Measurements from ENCODE around the gene MAGI1. TPM values are rescaled to one million over a fixed set of nuclear protein-coding genes. Genes with fewer than 3 reads are reported as not detected.

Gene MAGI1
- total RNA-seq, 1 donor from 2014 or later = not detected

DNA sequence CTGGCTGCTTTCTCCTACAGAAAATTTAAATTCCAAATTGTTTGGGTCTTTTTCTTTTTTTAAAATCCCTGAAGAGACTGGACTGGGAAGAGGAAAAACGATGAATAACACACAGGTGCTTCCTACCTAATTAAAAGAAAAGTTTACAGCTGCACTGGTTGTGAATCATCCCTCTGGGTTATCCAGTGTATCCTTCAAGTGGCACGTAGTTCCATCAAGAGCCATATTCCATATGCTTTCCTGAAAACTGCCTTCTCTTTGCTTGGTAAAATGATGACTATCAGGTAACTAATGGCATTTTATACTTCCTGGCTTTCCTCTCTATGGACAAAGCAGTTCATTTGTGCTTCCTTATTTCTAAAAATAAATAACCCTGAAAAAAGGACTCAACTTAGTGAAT lies 123.2 kb downstream of the MAGI1 start:
- Mint-ChIP-seq H3K4me1 (no peaks in the 10 kb centered on the region), H3K27ac (no peak overlapping the region), H3K4me3 (no peak overlapping the region), H3K9me3 (peaks cover 5% of the 10 kb centered on the region), H3K27me3 (no peaks in the 10 kb centered on the region), H3K36me3 (ENCODE audit: low read depth) (no peaks in the 10 kb centered on the region)
- TF ChIP-seq CTCF (IDR thresholded peaks at IDR 0.05) = no peak
- no peak for DNase-seq
- intact Hi-C loops (cut with micrococcal nuclease) = no loop called here
- CTCF ChIA-PET = no interaction called here
- POLR2A ChIA-PET = no interaction called here
- no peak for ATAC-seq (ENCODE audit: low read depth)

- DNase-seq (no peak), ATAC-seq (ENCODE audit: low read depth) (no peak)
- H3K27me3 Mint-ChIP-seq = no peaks in the 10 kb centered on the region
- H3K36me3 Mint-ChIP-seq (ENCODE audit: low read depth) = no peaks in the 10 kb centered on the region
- POLR2A ChIA-PET = no interaction called here
- TF ChIP-seq CTCF (IDR thresholded peaks at IDR 0.05) = no peak
- intact Hi-C loops (cut with micrococcal nuclease) = no loop called here
- H3K4me3 Mint-ChIP-seq = no peak overlapping the region
- no peak overlapping the region for H3K27ac Mint-ChIP-seq
- peaks cover 5% of the 10 kb centered on the region for H3K9me3 Mint-ChIP-seq
- CTCF ChIA-PET = no interaction called here
- no peaks in the 10 kb centered on the region for H3K4me1 Mint-ChIP-seq
Observed at GRCh38 chr3:65914740-65915367, 123.9 kb downstream of the MAGI1 start.

DNA sequence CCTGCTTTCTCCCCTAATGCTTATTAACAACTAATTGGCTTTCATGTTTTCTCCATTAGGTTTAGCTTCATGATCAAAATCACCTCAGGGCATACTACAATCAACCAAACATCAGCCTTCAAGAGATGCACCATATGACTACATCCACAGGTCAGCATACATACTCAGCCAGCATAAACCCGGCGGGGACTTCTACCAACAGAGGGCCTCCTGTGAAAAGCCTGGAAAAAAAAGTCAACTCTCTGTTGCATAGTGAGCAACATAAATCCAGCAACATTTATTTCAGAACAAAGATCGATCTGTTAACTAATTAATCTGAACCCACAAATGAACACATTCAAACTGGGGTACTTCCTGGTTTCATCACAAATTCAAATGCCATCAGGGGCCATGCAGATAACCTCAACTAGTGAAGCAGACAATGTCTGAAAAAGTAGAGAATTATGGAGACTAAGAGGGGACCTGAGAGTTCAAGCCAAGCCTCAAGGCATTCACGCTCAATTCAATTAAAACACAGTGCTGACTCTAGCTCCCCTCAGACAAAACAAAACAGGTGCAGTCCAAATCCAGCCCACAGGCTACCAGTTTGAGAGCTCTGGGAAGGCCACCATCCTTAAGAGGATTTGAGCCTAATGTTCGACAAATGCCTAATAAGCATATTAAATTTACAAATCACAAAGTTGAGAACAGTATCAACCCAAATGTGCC lies 124.5 kb downstream of the MAGI1 start:
- no peak for DNase-seq
- ChIA-PET CTCF (no interaction called here), POLR2A (no interaction called here)
- Mint-ChIP-seq H3K4me1 (no peaks in the 10 kb centered on the region), H3K27me3 (no peaks in the 10 kb centered on the region), H3K36me3 (ENCODE audit: low read depth) (no peaks in the 10 kb centered on the region), H3K9me3 (peaks cover 5% of the 10 kb centered on the region), H3K4me3 (no peak overlapping the region), H3K27ac (no peak overlapping the region)
- no peak for ATAC-seq (ENCODE audit: low read depth)
- intact Hi-C loops (cut with micrococcal nuclease) = no loop called here
- TF ChIP-seq CTCF (IDR thresholded peaks at IDR 0.05) = no peak

- ATAC-seq (ENCODE audit: low read depth) = no peak
- CTCF ChIA-PET = no interaction called here
- TF ChIP-seq CTCF (IDR thresholded peaks at IDR 0.05) = no peak
- Mint-ChIP-seq H3K4me3 (no peak overlapping the region), H3K9me3 (peaks cover 5% of the 10 kb centered on the region), H3K27ac (no peak overlapping the region), H3K36me3 (ENCODE audit: low read depth) (no peaks in the 10 kb centered on the region), H3K4me1 (no peaks in the 10 kb centered on the region), H3K27me3 (no peaks in the 10 kb centered on the region)
- DNase-seq = no peak
- intact Hi-C loops (cut with micrococcal nuclease) = no loop called here
- POLR2A ChIA-PET = no interaction called here
Observed at GRCh38 chr3:65912647-65913046, 126.1 kb downstream of the MAGI1 start.

DNA sequence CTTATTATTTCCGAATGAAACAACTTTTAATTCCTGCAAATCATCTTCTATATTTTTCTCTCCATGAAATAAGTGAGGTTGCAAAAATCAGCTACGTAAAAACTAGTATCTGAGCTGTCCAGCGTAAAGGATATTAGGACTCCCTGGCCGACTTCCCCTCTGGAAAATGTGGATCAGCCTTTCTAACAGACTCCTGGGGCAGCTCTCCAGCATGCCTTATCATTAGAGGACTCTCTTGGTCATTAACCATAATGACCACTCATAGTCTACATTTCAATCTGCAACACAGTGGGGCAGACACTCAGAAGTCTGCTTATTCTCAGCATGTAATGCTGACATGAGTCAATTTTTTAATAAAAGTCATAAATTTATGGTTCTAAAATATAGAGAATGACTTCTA lies 130.1 kb downstream of the MAGI1 start:
- no peak for TF ChIP-seq CTCF (IDR thresholded peaks at IDR 0.05)
- H3K4me3 Mint-ChIP-seq = no peak overlapping the region
- DNase-seq (no peak), ATAC-seq (ENCODE audit: low read depth) (no peak)
- ChIA-PET CTCF (no interaction called here), POLR2A (no interaction called here)
- no peaks in the 10 kb centered on the region for H3K27me3 Mint-ChIP-seq
- intact Hi-C loops (cut with micrococcal nuclease) = no loop called here
- no peak overlapping the region for H3K27ac Mint-ChIP-seq
- H3K36me3 Mint-ChIP-seq (ENCODE audit: low read depth) = no peaks in the 10 kb centered on the region
- H3K9me3 Mint-ChIP-seq = no peaks in the 10 kb centered on the region
- no peaks in the 10 kb centered on the region for H3K4me1 Mint-ChIP-seq

Measured in activated B cell treated with CpG ODN at 0.5 μM for 24 hours (primary cell).